GM12878 (cell line): ENCODE data around the gene PITPNC1.

Experiments used
- EZH2 ChIP-seq: IDR thresholded peaks from 2 replicates; pipeline ENCODE4 v1.6.1; 2012; ENCODE audit warnings: low read depth, mild to moderate bottlenecking, control low read depth, inconsistent platforms, low read length, borderline replicate concordance; ENCODE audit not compliant: control insufficient read depth
- HDAC2 ChIP-seq: fragments of 200-600 bp; sonication (generic); IDR thresholded peaks from 2 replicates; pipeline ENCODE4 v1.6.1; 2017
- IRF4 ChIP-seq: IDR thresholded peaks from 2 replicates; pipeline ENCODE4 v1.6.1; 2011; ENCODE audit warnings: low read depth, low read length
- PML ChIP-seq: IDR thresholded peaks from 2 replicates; pipeline ENCODE4 v1.6.1; 2012; ENCODE audit warnings: low read length, inconsistent platforms
- YY1 ChIP-seq: IDR thresholded peaks from 2 replicates; pipeline ENCODE4 v1.6.1; 2011; ENCODE audit warnings: low read depth, mild to moderate bottlenecking, low read length
- TF ChIP-seq, protein P1 (sequence below): fragments of 450-650 bp; IDR thresholded peaks from 2 replicates; pipeline ENCODE4 v1.6.1; 2017; ENCODE audit warnings: mild to moderate bottlenecking, moderate library complexity
- TF ChIP-seq, protein P2 (sequence below): IDR thresholded peaks from 2 replicates; pipeline ENCODE4 v1.6.1; 2012; ENCODE audit warnings: low read depth, low read length, improper control_type of control experiment

GRCh38 chr17:67615011-67615561 lies 238.0 kb downstream of the PITPNC1 start:
- no peak for TF ChIP-seq PML
- no peak for TF ChIP-seq YY1
- TF ChIP-seq, protein P1, sequence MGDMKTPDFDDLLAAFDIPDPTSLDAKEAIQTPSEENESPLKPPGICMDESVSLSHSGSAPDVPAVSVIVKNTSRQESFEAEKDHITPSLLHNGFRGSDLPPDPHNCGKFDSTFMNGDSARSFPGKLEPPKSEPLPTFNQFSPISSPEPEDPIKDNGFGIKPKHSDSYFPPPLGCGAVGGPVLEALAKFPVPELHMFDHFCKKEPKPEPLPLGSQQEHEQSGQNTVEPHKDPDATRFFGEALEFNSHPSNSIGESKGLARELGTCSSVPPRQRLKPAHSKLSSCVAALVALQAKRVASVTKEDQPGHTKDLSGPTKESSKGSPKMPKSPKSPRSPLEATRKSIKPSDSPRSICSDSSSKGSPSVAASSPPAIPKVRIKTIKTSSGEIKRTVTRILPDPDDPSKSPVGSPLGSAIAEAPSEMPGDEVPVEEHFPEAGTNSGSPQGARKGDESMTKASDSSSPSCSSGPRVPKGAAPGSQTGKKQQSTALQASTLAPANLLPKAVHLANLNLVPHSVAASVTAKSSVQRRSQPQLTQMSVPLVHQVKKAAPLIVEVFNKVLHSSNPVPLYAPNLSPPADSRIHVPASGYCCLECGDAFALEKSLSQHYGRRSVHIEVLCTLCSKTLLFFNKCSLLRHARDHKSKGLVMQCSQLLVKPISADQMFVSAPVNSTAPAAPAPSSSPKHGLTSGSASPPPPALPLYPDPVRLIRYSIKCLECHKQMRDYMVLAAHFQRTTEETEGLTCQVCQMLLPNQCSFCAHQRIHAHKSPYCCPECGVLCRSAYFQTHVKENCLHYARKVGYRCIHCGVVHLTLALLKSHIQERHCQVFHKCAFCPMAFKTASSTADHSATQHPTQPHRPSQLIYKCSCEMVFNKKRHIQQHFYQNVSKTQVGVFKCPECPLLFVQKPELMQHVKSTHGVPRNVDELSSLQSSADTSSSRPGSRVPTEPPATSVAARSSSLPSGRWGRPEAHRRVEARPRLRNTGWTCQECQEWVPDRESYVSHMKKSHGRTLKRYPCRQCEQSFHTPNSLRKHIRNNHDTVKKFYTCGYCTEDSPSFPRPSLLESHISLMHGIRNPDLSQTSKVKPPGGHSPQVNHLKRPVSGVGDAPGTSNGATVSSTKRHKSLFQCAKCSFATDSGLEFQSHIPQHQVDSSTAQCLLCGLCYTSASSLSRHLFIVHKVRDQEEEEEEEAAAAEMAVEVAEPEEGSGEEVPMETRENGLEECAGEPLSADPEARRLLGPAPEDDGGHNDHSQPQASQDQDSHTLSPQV: no peak
- TF ChIP-seq EZH2: no peak
- TF ChIP-seq IRF4: no peak
- TF ChIP-seq HDAC2: no peak
- TF ChIP-seq, protein P2, sequence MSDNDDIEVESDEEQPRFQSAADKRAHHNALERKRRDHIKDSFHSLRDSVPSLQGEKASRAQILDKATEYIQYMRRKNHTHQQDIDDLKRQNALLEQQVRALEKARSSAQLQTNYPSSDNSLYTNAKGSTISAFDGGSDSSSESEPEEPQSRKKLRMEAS: no peak
